ENCODE measurements around the gene CNTFR. TPM values are rescaled to one million over a fixed set of nuclear protein-coding genes. Genes with fewer than 3 reads are reported as not detected.
A peak's percentile ranks its signal among the peaks of the same experiment; 100 is the strongest.

Gene CNTFR
- total RNA-seq, 1 experiment from 2014 or later: not detected

DNA sequence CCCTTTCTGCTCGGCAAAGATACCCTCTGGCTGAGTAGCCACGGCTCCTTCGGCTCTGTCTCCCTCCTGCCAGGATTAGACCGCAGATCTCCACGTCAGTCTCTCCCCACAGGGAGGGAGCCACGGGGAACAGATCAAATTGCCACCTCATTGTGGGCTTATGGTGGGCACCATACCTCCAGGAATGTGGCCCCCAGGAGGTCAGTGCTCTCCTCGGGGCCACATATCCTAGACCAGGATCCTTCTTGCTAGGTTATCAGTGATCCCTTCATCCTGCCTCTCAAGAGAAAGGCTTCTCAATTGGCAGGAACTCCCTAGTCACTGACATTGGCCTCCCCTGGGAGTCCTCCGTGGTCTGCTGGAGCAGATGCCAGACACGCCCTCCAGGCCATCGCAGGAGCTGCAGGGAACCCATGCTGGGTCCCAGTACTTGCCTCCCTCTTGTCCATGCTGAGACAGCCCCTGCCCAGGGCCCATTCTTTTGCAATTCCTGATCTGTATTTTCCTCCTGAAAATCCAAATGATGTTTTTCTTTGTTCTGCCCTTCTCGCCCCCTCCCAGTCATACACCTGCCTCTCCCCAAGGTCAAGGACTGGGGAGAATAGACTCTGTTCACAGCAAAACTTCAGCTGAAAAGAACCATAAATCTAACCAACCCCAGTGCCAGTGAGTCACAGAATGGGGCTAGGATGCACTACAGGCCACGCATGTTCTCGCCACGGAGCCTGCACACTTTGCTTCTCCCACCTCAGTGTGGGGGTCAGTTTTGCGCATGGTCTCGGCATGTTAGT, 35.1 kb downstream of the CNTFR start:
- Histone ChIP-seq H3K36me3 (no peaks in the 10 kb centered on the region), H3K27ac (no peak overlapping the region), H3K27me3 (replicated peaks) (no peaks in the 10 kb centered on the region), H3K4me3 (no peak overlapping the region), H3K9me3 (replicated peaks) (no peaks in the 10 kb centered on the region), H3K4me1 (replicated peaks) (no peaks in the 10 kb centered on the region)
- DNase-seq (ENCODE audit: low read depth in 1 of 2, low spot score in 2 of 2): no peak

DNA sequence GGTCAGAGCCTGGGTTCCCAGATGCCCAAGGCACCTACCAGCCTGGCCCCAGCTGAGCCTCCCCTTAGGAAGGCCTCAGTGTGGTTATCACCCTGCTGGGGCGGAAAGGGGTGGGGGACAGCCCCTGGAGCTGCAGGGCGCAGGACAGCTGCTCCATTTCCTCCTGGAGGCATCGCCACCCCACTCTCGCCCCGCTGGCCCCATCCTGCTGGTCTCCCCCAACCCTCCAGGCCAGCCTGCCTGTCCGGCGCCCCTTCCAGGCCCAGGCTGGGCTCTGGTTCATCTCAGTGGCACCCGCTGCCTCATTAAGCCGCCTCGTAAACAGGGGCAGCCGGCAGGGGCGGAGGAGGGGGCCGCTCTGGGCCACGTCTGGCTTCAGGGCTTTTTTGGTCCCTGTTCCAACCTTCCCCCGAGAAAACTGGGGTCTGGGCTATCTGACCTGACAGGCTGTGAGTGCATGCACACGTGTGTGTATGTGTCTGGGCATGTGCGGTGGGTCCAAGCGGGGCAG, 36.0 kb downstream of the CNTFR start:
- Histone ChIP-seq H3K36me3 (no peaks in the 10 kb centered on the region), H3K27me3 (replicated peaks) (no peaks in the 10 kb centered on the region), H3K4me1 (replicated peaks) (no peaks in the 10 kb centered on the region), H3K9me3 (replicated peaks) (no peaks in the 10 kb centered on the region), H3K4me3 (no peak overlapping the region), H3K27ac (no peak overlapping the region)
- no peak for DNase-seq (ENCODE audit: low read depth in 1 of 2, low spot score in 2 of 2)

- H3K36me3 ChIP-seq: no peaks in the 10 kb centered on the region
- H3K27ac ChIP-seq: no peak overlapping the region
- DNase-seq (ENCODE audit: low read depth in 1 of 2, low spot score in 2 of 2): no peak
- H3K9me3 ChIP-seq (replicated peaks): no peaks in the 10 kb centered on the region
- no peaks in the 10 kb centered on the region for H3K27me3 ChIP-seq (replicated peaks)
- no peak overlapping the region for H3K4me3 ChIP-seq
- no peaks in the 10 kb centered on the region for H3K4me1 ChIP-seq (replicated peaks)
Observed at GRCh38 chr9:34552986-34553385, 36.5 kb downstream of the CNTFR start.

- H3K27me3 ChIP-seq (replicated peaks): no peaks in the 10 kb centered on the region
- H3K36me3 ChIP-seq: no peaks in the 10 kb centered on the region
- no peak for DNase-seq (ENCODE audit: low read depth in 1 of 2, low spot score in 2 of 2)
- H3K27ac ChIP-seq: no peak overlapping the region
- H3K4me1 ChIP-seq (replicated peaks): no peaks in the 10 kb centered on the region
- no peak overlapping the region for H3K4me3 ChIP-seq
- H3K9me3 ChIP-seq (replicated peaks): no peaks in the 10 kb centered on the region
Observed at GRCh38 chr9:34552606-34552981, 36.9 kb downstream of the CNTFR start.

DNA sequence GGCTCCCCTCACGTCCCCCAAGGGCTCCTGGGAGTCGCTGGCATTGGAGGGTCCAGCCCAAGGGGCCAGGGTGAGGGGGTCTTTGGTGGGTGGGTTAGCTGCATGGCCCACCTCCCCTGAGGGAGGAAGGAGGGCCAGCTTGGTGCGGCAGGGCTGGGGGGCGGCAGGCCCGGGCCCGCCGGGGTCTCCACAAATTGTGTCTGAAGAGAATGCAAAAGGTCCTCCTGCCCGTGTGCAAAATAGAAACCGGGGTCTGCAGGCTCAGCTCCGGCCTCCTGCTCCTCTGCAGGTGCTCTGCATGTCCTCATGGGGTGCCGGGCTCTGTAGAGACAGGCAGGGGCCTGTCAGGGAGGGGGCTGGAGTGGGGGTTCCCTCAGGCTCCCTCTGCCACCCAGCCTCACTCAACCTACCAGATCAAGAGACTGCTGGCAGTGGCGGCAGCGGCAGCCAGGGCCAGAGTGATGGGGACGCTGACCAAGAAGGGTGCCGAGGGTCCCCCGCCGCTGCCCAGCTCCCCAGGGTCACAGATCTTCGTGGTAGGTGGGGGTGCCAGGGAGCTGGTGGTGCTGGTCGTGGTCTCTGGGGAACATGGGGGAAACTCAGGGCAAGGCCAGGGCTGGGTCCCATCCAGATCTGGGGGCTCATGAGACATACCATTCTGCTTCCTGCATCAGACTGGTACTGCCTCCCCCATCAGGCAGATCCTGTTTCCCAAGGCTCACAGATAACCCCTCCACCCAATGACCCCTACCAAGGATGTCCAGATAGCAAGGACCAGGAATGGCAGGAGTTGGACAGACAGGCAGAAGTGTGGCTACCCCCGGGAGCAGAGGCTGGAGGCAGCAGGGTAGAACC, 37.5 kb downstream of the CNTFR start:
- H3K4me3 ChIP-seq: no peak overlapping the region
- no peaks in the 10 kb centered on the region for H3K36me3 ChIP-seq
- H3K27ac ChIP-seq: no peak overlapping the region
- no peaks in the 10 kb centered on the region for H3K27me3 ChIP-seq (replicated peaks)
- H3K9me3 ChIP-seq (replicated peaks): no peaks in the 10 kb centered on the region
- H3K4me1 ChIP-seq (replicated peaks): no peaks in the 10 kb centered on the region
- no peak for DNase-seq (ENCODE audit: low read depth in 1 of 2, low spot score in 2 of 2)

GRCh38 chr9:34550681-34551270, 38.7 kb downstream of the CNTFR start:
- no peak overlapping the region for H3K27ac ChIP-seq
- H3K36me3 ChIP-seq: no peaks in the 10 kb centered on the region
- H3K4me3 ChIP-seq: no peak overlapping the region
- no peaks in the 10 kb centered on the region for H3K9me3 ChIP-seq (replicated peaks)
- no peaks in the 10 kb centered on the region for H3K4me1 ChIP-seq (replicated peaks)
- H3K27me3 ChIP-seq (replicated peaks): no peaks in the 10 kb centered on the region
- no peak for DNase-seq (ENCODE audit: low read depth in 1 of 2, low spot score in 2 of 2)

DNA sequence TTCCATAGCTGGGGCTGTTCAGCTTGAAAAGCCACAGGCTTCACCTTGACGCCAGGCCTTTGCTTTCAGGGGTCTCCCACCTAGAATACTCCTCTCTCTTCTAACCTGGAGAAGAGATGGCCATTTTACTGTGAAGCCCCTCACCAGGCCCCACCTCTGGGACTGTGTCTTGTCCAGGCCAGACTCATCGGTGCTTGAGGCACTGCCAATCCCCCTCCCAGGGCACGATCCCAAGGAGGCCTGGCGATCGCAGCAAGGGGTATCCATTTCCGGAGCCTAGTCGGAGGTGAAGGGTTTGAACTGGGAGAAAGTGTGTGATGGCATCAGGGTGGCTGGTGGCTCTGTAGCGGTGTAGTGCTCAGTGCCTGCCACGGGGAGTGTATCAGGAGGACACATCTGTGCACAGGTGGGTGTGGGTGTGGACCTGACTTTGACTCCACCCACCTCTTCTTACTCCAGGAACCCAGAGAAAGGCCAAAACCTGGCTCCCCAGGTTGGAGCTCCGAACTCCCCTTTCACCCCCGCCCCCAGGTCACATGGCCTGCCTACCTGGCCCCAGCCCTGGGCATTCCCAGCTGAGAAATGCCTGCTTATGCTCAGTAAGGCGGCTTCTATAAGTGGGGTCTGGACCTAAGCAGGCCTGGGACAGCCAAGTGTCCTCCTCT, 39.4 kb downstream of the CNTFR start:
- H3K9me3 ChIP-seq (replicated peaks): no peaks in the 10 kb centered on the region
- no peaks in the 10 kb centered on the region for H3K36me3 ChIP-seq
- no peak for DNase-seq (ENCODE audit: low read depth in 1 of 2, low spot score in 2 of 2)
- no peak overlapping the region for H3K4me3 ChIP-seq
- no peaks in the 10 kb centered on the region for H3K27me3 ChIP-seq (replicated peaks)
- no peak overlapping the region for H3K27ac ChIP-seq
- no peaks in the 10 kb centered on the region for H3K4me1 ChIP-seq (replicated peaks)

DNA sequence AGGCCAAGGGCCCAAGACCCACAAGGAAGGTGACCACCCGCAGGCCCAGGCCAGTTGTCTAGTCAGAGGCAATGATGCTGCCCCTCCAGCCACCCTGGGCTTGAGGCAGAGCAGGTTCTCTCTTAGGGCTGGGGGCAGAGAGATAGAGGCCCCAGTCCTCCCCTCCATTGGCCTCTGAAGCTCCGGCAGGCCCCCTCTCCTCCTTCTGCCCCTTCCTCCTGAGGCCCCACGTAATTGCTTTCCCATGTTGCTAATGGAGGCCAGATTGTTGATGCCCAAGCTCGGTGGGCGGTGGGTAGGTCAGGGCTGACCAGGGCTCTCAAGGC, 40.2 kb downstream of the CNTFR start:
- no peak for DNase-seq (ENCODE audit: low read depth in 1 of 2, low spot score in 2 of 2)
- H3K4me3 ChIP-seq: no peak overlapping the region
- no peaks in the 10 kb centered on the region for H3K4me1 ChIP-seq (replicated peaks)
- H3K27ac ChIP-seq: no peak overlapping the region
- no peaks in the 10 kb centered on the region for H3K27me3 ChIP-seq (replicated peaks)
- no peaks in the 10 kb centered on the region for H3K9me3 ChIP-seq (replicated peaks)
- H3K36me3 ChIP-seq: no peaks in the 10 kb centered on the region

GRCh38 chr9:34547960-34548611, 41.4 kb downstream of the CNTFR start:
- Histone ChIP-seq H3K4me3 (no peak overlapping the region), H3K27me3 (replicated peaks) (no peaks in the 10 kb centered on the region), H3K36me3 (no peaks in the 10 kb centered on the region), H3K9me3 (replicated peaks) (no peaks in the 10 kb centered on the region), H3K27ac (no peak overlapping the region), H3K4me1 (replicated peaks) (no peaks in the 10 kb centered on the region)
- DNase-seq (ENCODE audit: low read depth in 1 of 2, low spot score in 2 of 2): no peak

GRCh38 chr9:34546834-34547827, 42.4 kb downstream of the CNTFR start:
- Histone ChIP-seq H3K9me3 (replicated peaks) (no peaks in the 10 kb centered on the region), H3K27me3 (replicated peaks) (no peaks in the 10 kb centered on the region), H3K4me3 (no peak overlapping the region), H3K36me3 (no peaks in the 10 kb centered on the region), H3K4me1 (replicated peaks) (no peaks in the 10 kb centered on the region), H3K27ac (no peak overlapping the region)
- peak; percentile 18 to 52 for DNase-seq (ENCODE audit: low read depth in 1 of 2, low spot score in 2 of 2)

DNA sequence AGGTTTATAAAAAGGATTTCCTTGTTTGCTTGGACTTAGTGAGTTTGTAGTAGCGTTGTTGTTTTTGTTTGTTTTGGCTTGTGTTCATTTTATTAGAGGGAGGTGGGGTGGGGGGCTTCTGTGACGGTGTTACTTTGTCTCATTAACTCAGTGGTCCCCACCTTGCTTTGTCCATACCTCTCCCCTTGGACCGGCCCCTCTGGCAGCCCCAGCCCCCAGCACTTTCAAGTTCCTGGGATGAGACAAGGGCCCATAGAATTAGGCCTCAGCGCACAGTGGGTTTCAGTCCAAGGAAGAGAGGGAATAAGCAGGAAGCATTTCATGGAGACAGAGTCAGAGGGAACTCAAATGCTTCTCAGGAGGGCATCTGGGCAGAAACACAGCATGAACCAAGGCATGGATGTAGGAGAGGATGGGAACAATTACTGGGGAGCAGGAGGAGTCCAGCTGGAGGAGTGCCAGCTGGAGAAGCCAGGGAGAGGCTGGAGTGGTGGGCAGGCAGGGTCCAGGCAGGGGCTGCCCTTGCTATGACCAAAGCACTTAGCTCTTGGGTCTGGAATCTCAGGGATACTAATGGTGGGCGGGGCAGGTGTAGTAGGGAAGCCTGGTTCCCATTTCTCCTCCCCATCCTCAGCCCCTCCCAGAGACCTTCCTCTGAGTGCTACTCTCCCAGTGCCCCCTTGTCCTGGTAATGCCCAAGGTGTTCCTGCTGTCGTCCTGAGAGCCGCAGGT, 43.3 kb downstream of the CNTFR start:
- no peak for DNase-seq (ENCODE audit: low read depth in 1 of 2, low spot score in 2 of 2)
- H3K27me3 ChIP-seq (replicated peaks): no peaks in the 10 kb centered on the region
- H3K36me3 ChIP-seq: no peaks in the 10 kb centered on the region
- H3K27ac ChIP-seq: no peak overlapping the region
- no peak overlapping the region for H3K4me3 ChIP-seq
- no peaks in the 10 kb centered on the region for H3K4me1 ChIP-seq (replicated peaks)
- no peaks in the 10 kb centered on the region for H3K9me3 ChIP-seq (replicated peaks)

DNA sequence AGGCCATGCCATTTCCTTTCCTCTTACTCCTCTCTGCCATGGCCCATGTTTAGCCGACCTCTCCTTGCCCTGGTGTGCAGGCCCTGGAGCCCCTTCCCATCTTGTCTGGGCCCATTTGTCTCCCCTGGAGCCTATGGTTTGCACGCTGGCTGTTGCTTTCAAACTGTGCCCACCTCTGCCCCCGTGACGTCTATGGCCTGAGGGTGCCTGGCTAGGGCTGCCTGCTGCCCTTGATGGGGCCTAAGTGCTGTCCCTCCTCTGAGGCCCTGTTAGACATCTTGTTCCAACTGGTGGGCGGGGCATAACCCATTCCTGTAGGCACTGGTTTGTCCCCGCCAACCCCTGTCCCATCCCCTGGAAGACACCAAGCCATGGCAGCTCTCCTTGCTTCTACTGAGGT, 44.0 kb downstream of the CNTFR start:
- no peaks in the 10 kb centered on the region for H3K27me3 ChIP-seq (replicated peaks)
- no peaks in the 10 kb centered on the region for H3K9me3 ChIP-seq (replicated peaks)
- H3K4me1 ChIP-seq (replicated peaks): no peaks in the 10 kb centered on the region

More for the DNA sequence above, 44.0 kb downstream of the CNTFR start:
- Histone ChIP-seq H3K36me3 (no peaks in the 10 kb centered on the region), H3K27ac (no peak overlapping the region), H3K4me3 (no peak overlapping the region)
- no peak for DNase-seq (ENCODE audit: low read depth in 1 of 2, low spot score in 2 of 2)
